ENCODE data around the gene ELAPOR2.

Gene ELAPOR2

DNA sequence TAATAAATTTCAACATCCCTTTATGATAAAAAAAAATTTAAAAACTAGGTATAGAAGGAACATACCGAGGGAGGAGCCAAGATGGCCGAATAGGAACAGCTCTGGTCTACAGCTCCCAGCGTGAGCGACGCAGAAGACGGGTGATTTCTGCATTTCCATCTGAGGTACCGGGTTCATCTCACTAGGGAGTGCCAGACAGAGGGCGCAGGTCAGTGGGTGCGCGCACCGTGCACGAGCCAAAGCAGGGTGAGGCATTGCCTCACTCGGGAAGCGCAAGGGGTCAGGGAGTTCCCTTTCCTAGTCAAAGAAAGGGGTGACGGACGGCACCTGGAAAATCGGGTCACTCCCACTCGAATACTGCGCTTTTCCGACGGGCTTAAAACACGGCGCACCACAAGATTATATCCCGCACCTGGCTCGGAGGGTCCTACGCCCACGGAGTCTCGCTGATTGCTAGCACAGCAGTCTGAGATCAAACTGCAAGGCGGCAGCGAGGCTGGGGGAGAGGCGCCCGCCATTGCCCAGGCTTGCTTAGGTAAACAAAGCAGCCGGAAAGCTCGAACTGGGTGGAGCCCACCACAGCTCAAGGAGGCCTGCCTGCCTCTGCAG is 19.7 kb downstream of the ELAPOR2 start:
- peak in 1 of 3 experiments; percentile 58 for DNase-seq

DNA sequence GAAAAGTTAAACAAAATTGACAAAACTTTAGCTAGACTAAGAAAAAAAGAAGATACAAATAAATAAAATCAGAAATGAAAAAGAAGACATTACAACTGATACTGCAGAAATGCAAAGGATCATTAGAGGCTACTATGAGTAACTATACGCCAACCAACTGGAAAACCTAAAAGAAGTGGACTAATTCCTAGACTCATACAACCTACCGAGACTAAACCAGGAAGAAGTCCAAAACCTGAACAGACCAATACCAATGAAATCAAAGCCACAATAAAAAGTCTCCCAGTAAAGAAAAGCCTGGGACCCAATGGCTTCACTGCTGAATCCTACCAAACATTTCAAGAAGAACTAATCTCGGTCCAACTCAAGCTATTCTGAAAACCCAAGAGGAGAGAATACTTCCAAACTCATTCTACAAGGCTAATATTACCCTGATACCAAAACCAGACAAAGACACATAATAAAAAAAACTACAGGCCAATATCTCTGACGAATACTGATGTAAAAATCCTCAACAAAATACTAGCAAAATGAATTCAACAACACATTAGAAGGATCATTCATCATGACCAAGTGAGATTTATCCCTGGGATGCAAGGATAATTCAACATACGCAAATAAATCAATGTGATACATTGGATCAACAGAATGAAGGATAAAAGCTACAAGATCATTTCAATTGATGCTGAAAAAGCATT is 20.3 kb downstream of the ELAPOR2 start:
- peak in 2 of 3 experiments; percentile 58 to 81 for DNase-seq

DNA sequence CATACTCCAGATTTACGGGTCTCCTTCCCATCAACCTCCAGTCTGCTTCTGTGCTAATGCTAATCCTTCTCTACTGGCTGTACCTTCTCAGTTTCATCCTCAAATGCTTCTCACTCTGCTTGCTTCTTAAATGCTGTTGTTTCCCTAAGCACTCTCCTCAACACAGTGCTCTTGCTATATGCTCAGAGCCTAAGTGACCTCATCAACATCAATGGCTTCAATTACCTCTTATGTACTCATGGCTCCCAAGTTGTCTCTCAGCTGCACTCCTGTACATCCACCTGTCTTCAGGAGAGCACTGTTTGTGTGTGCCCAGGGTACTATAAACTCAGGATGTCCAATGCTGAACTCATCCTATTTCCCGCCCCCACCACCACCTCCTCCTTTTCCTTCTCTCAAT is 22.5 kb downstream of the ELAPOR2 start:
- peak in 2 of 3 experiments; percentile 37 to 84 for DNase-seq

DNA sequence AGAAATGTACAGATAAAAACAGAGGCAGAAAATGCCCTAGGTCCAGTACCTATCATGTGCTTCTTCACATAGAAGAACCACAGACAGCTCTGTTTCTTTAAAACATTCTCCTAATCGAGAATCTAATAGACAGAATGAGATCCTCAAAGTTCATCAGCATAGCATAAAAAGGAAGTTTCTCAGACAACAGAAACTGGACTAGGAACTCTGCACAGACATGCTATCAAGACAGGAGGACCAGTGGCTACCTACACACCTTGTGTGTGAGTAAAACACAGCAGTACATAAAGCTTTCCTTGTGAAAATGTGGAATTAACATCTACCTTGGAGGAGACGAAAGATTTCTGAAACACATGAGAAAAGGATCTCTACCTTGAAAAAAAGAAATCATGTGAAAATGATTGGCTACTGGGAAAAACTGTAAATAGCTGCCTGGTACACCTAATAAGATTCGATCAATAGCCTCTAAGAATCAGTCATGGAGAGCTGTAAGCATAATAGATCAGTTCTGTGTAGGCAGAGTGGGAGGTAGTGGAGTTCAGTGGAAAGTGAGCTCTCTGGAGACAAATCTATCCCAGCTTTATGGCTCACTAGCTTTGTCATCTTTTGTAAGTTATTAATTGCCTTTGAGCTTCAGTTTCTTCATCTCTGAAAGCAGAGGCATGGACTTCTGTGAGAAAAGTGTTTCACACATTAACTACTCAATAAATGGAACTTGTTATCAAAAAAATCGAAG is 26.7 kb downstream of the ELAPOR2 start:
- DNase-seq = no peak

DNA sequence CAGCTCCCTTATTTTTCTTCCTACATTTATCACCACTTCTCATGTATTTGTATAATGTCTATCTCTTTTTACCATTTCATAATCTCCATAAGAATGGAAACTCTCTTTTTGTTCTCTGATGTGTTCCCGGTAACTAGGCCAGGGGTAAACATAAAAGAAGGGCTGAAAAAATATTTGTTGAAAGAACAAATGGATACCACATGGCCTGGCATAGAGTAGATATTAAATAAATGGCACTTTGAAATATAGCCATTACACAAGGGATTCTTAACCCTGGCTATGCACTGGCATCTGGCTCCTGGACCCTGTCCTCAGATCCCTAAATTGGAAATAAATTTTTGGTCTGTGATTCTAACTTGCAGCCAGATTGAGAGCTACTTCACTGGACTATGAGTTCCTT is 30.4 kb downstream of the ELAPOR2 start:
- DNase-seq = no peak

DNA sequence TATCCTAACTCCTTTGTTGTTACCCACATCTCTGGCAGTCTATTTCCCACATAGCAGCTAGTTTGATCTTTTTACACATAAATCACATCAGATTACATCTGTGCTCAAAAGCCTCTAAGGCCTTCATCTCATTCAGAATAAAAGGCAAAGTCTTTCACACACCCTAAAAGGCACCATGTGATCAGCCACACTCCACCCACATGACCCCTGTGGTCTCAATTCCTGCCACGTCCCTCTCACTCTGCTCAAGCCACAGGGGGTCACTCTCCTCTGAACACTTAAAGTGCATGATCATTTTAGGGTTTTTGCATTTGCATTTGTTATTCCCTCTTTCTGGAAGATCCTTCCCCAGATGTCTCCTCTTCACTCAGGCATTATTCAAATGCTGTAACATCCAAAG is 30.8 kb downstream of the ELAPOR2 start:
- DNase-seq = no peak

DNA sequence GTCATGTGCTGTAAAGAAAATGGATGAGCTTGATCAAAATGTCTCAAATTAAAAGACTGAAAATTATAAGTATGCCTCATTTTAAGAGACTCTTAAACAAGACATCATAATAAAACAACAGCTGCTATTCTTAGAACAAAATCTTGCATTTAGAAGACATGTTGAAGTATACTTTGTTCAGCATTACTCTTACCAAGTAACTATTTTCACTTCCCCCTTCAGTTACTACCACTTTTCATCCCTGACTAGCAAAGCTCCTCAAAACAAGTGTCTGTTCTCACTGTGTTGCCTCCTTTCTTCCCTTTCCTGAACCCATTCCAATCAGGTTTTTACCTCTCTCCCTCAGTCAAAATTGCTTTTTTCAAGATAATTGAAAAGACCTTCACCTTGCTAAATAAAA is 31.6 kb downstream of the ELAPOR2 start:
- no peak for DNase-seq

DNA sequence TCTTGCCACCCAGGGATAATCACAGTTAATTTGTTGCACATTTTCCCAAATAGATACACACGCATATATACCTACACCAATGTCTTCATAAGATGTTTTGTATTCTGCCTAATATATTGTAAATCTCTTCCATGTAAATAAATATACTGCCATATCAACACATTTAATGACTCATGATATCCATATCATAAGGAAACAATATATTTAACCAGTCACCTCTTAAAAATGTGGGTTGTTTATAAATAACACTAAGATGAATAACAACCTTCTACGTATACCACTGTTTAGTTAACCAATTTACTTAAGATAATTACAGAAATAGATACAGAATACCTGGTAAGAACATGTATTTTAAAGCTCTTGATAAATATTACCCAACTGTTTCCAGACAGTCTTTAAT is 38.2 kb downstream of the ELAPOR2 start:
- DNase-seq = no peak

DNA sequence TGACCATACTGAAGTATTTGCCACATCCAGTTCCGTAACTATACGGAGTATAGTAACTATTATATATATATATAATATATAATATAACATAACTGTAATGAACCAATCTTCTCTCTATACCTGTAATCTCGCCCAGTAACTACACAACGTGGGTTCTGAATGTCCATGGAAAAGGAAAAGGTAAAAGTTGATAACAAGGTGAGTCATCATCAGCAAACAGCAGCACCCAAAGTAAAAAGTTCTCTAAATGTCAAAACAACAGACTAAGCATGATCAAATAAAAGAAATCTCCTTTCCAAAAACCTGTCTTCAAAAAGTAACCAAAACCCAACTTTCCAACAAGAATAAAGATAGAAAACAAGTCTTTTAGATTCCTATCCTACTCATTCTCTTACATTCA is 42.8 kb downstream of the ELAPOR2 start:
- no peak for DNase-seq

DNA sequence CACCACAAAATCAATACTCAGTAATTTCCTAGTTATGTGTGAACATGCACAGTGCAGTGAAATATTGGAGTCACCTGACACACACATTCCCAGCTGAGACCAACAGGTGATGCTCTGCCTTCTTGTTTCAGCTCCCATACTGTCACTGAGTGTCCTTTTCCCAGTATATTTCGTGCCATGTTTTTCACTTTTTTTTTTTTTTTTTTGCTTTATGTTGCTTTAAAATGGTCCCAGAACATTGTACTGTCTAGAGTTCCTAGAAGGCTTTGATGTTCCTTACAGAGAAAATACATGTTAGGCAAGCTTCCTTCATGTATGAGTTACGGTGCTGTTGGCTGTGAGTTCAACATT is 45.6 kb downstream of the ELAPOR2 start:
- peak in 1 of 3 experiments; percentile 25 for DNase-seq

DNA sequence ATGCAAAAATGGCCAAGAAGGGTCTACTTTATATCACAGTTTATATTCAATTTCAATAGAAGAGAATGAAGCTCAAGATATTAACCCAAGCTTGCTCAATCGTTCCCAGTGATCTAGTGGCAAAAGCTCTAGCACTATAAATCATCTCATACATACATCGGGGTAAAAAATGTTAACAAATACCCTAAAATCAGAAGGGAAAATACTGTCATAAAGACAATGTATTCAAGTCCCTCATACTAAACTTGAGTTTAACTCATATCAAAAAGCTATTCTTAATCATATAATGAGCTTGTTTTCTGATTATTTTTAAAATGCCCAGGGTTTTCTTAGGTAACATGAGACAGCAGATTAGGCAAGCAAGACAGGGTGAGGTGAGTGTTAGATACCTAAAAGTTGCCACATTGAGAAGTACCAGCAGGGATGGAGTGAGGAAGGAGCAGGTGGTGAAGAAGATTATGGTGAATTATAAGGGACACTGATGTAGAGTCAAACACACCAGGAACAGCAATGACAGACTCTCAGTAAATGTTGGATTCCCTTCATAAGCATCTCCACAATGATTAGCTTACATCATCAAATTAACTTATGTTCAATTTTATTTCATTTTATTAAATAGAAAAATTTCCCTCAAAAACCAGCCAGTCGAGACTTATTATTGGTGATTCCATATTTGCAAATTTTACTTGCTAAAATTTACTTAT is 46.2 kb downstream of the ELAPOR2 start:
- no peak for DNase-seq

Measured in NCI-H1417 (cell line).